Measurements from ENCODE around the gene SGIP1. TPM values are rescaled to one million over a fixed set of nuclear protein-coding genes. Genes with fewer than 3 reads are reported as not detected.

Gene SGIP1
- total and polyA plus RNA-seq, 2 of the 4 experiments (the other 2 are of a cell fraction) = 27.1 to 42.7 TPM

DNA sequence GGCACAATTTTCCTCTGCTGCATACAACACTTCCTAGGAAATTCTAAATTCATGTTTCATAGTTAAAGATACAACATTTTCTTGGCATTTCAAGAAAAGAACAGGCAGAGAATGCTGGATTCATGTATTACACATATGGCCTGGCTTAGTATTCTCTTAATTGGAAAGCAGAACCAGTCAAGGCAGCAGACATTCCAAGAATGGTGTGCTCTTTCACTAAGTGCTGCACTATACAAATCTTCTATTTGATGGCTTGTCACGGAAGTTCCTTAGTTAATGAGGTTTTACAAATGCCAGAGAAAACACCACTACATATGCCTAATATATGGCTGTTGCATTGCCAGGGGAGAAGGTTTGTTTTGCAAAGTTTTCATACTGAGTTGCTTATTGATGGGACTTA, 137.5 kb downstream of the SGIP1 start:
- H2BK20ac ChIP-seq (ENCODE audit: low read depth, low read length) = no peak overlapping the region
- H4K5ac ChIP-seq (ENCODE audit: low read depth, low read length) = no peak overlapping the region
- no peak overlapping the region for H2BK120ac ChIP-seq (ENCODE audit: low read depth, low read length)
- no peak overlapping the region for H2AK9ac ChIP-seq (replicated peaks; ENCODE audit: low read depth, low read length, poor library complexity)
- no peaks in the 10 kb centered on the region; the same call in 1 of the 2 replicates for H4K20me1 ChIP-seq (ENCODE audit: insufficient read depth, low read length)
- H2AK5ac ChIP-seq (ENCODE audit: low read depth, low read length) = no peak overlapping the region
- TF ChIP-seq RFX5 (IDR thresholded peaks at IDR 0.05; ENCODE audit: low read depth, low read length) (no peak), CTCF (conservative IDR thresholded peaks at IDR 0.05; ENCODE audit: low read depth, low read length) (no peak), NFE2L2 (IDR thresholded peaks at IDR 0.05; ENCODE audit: low read depth, low read length) (no peak), SMC3 (IDR thresholded peaks at IDR 0.05; ENCODE audit: low read depth, low read length) (no peak), MAZ (IDR thresholded peaks at IDR 0.05; ENCODE audit: borderline replicate concordance, low read depth, low read length) (no peak), CEBPB (IDR thresholded peaks at IDR 0.05; ENCODE audit: low read depth, low read length) (no peak), BHLHE40 (IDR thresholded peaks at IDR 0.05; ENCODE audit: low read depth, low read length) (no peak), RCOR1 (IDR thresholded peaks at IDR 0.05; ENCODE audit: insufficient replicate concordance, low read length) (no peak)
- TF ChIP-seq, protein P1, sequence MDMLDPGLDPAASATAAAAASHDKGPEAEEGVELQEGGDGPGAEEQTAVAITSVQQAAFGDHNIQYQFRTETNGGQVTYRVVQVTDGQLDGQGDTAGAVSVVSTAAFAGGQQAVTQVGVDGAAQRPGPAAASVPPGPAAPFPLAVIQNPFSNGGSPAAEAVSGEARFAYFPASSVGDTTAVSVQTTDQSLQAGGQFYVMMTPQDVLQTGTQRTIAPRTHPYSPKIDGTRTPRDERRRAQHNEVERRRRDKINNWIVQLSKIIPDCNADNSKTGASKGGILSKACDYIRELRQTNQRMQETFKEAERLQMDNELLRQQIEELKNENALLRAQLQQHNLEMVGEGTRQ (IDR thresholded peaks at IDR 0.05; ENCODE audit: low read depth, low read length) = no peak
- no peak overlapping the region for H2BK15ac ChIP-seq (ENCODE audit: low read depth, low read length)
- no peak overlapping the region for H3K4me2 ChIP-seq (ENCODE audit: low read depth, low read length)
- ATAC-seq (ENCODE audit: low read depth) (no peak), DNase-seq (no peak)
- H3K27me3 ChIP-seq (ENCODE audit: control insufficient read depth, insufficient read depth, low read length) = no peaks in the 10 kb centered on the region
- no peak overlapping the region for H4K91ac ChIP-seq (ENCODE audit: insufficient read depth, low read depth, low read length)
- WGBS, 2 experiments (ENCODE audit: extremely low coverage in 2 of 2, insufficient read length in 1 of 2) = no CpG with 5 or more reads among the region's 1 CpG
- no peak overlapping the region for H4K8ac ChIP-seq (ENCODE audit: low read depth in 2 of 2, low read length in 2 of 2)
- H3K36me3 ChIP-seq (ENCODE audit: control insufficient read depth, insufficient read depth, low read length) = peaks cover 35% of the 10 kb centered on the region
- no peak overlapping the region for H3K18ac ChIP-seq (ENCODE audit: low read depth, low read length)
- in situ Hi-C loops (cut with MboI; ENCODE audit: low sequenced_read_pairs) (no loop called here), dilution Hi-C loops (cut with HindIII; ENCODE audit: low sequenced_read_pairs, unreplicated experiment) (no loop called here), intact Hi-C loops (cut with micrococcal nuclease) (no loop called here)
- ChIA-PET POLR2A (ENCODE audit: unreplicated experiment) (no interaction called here), CTCF (no interaction called here)
- H3K4me3 ChIP-seq (ENCODE audit: insufficient read depth, low read depth, low read length) = no peak overlapping the region
- no peak overlapping the region for H3K9ac ChIP-seq (ENCODE audit: low read depth, low read length)
- H2AFZ ChIP-seq (replicated peaks; ENCODE audit: low read length, poor library complexity) = no peak overlapping the region
- no peak overlapping the region for H3K23ac ChIP-seq (ENCODE audit: low read depth, low read length)
- no peak overlapping the region for H3K27ac ChIP-seq (ENCODE audit: insufficient read depth, low read length)
- H3K4ac ChIP-seq (ENCODE audit: low read depth, low read length) = no peak overlapping the region
- H2BK5ac ChIP-seq (ENCODE audit: low read depth, low read length, poor library complexity, severe bottlenecking) = no peak overlapping the region
- no TSS peak for BruUV-seq (replicated peaks)
- peaks cover 12% of the 10 kb centered on the region for H3K9me1 ChIP-seq (ENCODE audit: insufficient read depth, low read length)
- no peaks in the 10 kb centered on the region for H3K9me3 ChIP-seq (ENCODE audit: control insufficient read depth, insufficient read depth, low read length)
- peaks cover 7 to 20% of the 10 kb centered on the region in 2 experiments for H3K79me1 ChIP-seq (ENCODE audit: low read depth in 1 of 2, low read length in 2 of 2)
- no peak overlapping the region for H3K14ac ChIP-seq (replicated peaks; ENCODE audit: low read depth, low read length)
- H3K4me1 ChIP-seq (ENCODE audit: control insufficient read depth, insufficient read depth, low read length) = no peaks in the 10 kb centered on the region
- H3K56ac ChIP-seq (ENCODE audit: extremely low read depth, insufficient read depth, low read length) = no peak overlapping the region

Measured in IMR-90 (cell line).